Type B pancreatic cell (in vitro differentiated cells): ENCODE results near the gene NOS1AP. TPM values are rescaled to one million over a fixed set of nuclear protein-coding genes. Genes with fewer than 3 reads are reported as not detected.

Experiments used
- DNase-seq: peaks from one replicate; pipeline ENCODE4 v3.0.0; 2021; ENCODE audit warnings: mixed read lengths; ENCODE audit not compliant: unreplicated experiment; ENCODE audit errors: extremely low spot score
- H3K27ac Mint-ChIP-seq: 2 replicates; pipeline ENCODE4 v1.8.0; 2021; ENCODE audit warnings: mild to moderate bottlenecking, mixed read lengths
- H3K27me3 Mint-ChIP-seq: 2 replicates; pipeline ENCODE4 v1.8.0; 2021; ENCODE audit warnings: mixed read lengths
- H3K36me3 Mint-ChIP-seq: 2 replicates; pipeline ENCODE4 v1.8.0; 2021; ENCODE audit warnings: mixed read lengths
- H3K4me1 Mint-ChIP-seq: one replicate; pipeline ENCODE4 v1.8.0; 2021; ENCODE audit warnings: mixed read lengths; ENCODE audit not compliant: unreplicated experiment
- H3K4me3 Mint-ChIP-seq: 2 replicates; pipeline ENCODE4 v1.8.0; 2021; ENCODE audit warnings: mild to moderate bottlenecking, mixed read lengths
- H3K9me3 Mint-ChIP-seq: 2 replicates; pipeline ENCODE4 v1.8.0; 2021; ENCODE audit warnings: mixed read lengths
- CTCF ChIP-seq: fragments of 200-600 bp; sonication (generic); conservative IDR thresholded peaks from 2 replicates; pipeline ENCODE4 v1.5.0; 2021; ENCODE audit warnings: antibody characterized with exemption, mild to moderate bottlenecking
- total RNA-seq: library from RNA; stranded (reverse); gene quantifications from 2 replicates; pipeline ENCODE4 v1.2.1, GENCODE V29; 2021; ENCODE audit warnings: low replicate concordance

Gene NOS1AP
- total RNA-seq, 1 donor from 2014 or later, result 10.4 TPM

- Mint-ChIP-seq H3K4me1 (no peaks in the 10 kb centered on the region), H3K27me3 (no peaks in the 10 kb centered on the region), H3K4me3 (no peak overlapping the region), H3K27ac (no peak overlapping the region), H3K9me3 (no peaks in the 10 kb centered on the region), H3K36me3 (no peaks in the 10 kb centered on the region)
- no peak for DNase-seq
- no peak for TF ChIP-seq CTCF
Measured at GRCh38 chr1:162368451-162368850, 299.0 kb downstream of the NOS1AP start.

GRCh38 chr1:162369571-162369970 is 300.1 kb downstream of the NOS1AP start:
- Mint-ChIP-seq H3K4me1 (no peaks in the 10 kb centered on the region), H3K4me3 (no peak overlapping the region), H3K36me3 (no peaks in the 10 kb centered on the region), H3K9me3 (no peaks in the 10 kb centered on the region), H3K27ac (no peak overlapping the region), H3K27me3 (no peaks in the 10 kb centered on the region)
- no peak for TF ChIP-seq CTCF
- DNase-seq, result no peak

- H3K4me3 Mint-ChIP-seq, result no peak overlapping the region
- H3K27ac Mint-ChIP-seq, result no peak overlapping the region
- H3K27me3 Mint-ChIP-seq, result no peaks in the 10 kb centered on the region
- TF ChIP-seq CTCF, result no peak
- no peaks in the 10 kb centered on the region for H3K9me3 Mint-ChIP-seq
- no peaks in the 10 kb centered on the region for H3K4me1 Mint-ChIP-seq
- no peak for DNase-seq
- H3K36me3 Mint-ChIP-seq, result no peaks in the 10 kb centered on the region
Measured at GRCh38 chr1:162370161-162370560, 300.7 kb downstream of the NOS1AP start.

- Mint-ChIP-seq H3K4me1 (no peaks in the 10 kb centered on the region), H3K27ac (no peak overlapping the region), H3K4me3 (no peak overlapping the region), H3K27me3 (no peaks in the 10 kb centered on the region), H3K9me3 (no peaks in the 10 kb centered on the region), H3K36me3 (no peaks in the 10 kb centered on the region)
- DNase-seq, result no peak
- TF ChIP-seq CTCF, result no peak
Measured at GRCh38 chr1:162370721-162371120, 301.2 kb downstream of the NOS1AP start.

- Mint-ChIP-seq H3K27me3 (no peaks in the 10 kb centered on the region), H3K9me3 (no peaks in the 10 kb centered on the region), H3K4me1 (peaks cover 3% of the 10 kb centered on the region), H3K4me3 (no peak overlapping the region), H3K27ac (peak overlapping the region; percentile 95), H3K36me3 (no peaks in the 10 kb centered on the region)
- no peak for DNase-seq
- no peak for TF ChIP-seq CTCF
Measured at GRCh38 chr1:162371611-162372010, 302.1 kb downstream of the NOS1AP start.
